CD4-positive, alpha-beta memory T cell (primary cell): ENCODE data around the gene CHST11. TPM values are rescaled to one million over a fixed set of nuclear protein-coding genes. Genes with fewer than 3 reads are reported as not detected.
A peak's percentile ranks its signal among the peaks of the same experiment; 100 is the strongest.
"Not testable (repeated sequence)": the region's sequence is repeated elsewhere in the genome, so short reads cannot be mapped to it uniquely, and the experiment has no call there.

Experiments used
- CTCF ChIA-PET: fragments of 350-600 bp; sonication (Branson Sonifier 250); formaldehyde crosslinking; loops from one replicate; lab custom pipeline; 2021; ENCODE audit warnings: inconsistent platforms; ENCODE audit not compliant: partially characterized antibody; lab: Charles Lee
- POLR2A ChIA-PET: fragments of 350-600 bp; sonication (Branson Sonifier 250); formaldehyde crosslinking; loops from one replicate; lab custom pipeline; 2021; ENCODE audit not compliant: partially characterized antibody; lab: Charles Lee
- DNase-seq, 5 donors: peaks; one replicate each; pipeline versions ENCODE4 v3.0.0 to v3.0.0-alpha.2; 2020 to 2022; ENCODE audit warnings: mixed read lengths in 1 of 5
- H3K27ac ChIP-seq: one replicate; pipeline ENCODE4 v1.7.0; 2013; ENCODE audit warnings: low read depth, low read length
- H3K27me3 ChIP-seq: 2 replicates; pipeline ENCODE4 v1.7.0; 2013; ENCODE audit warnings: mild to moderate bottlenecking, low read length, moderate library complexity; ENCODE audit not compliant: insufficient read depth
- H3K36me3 ChIP-seq: 2 replicates; pipeline ENCODE4 v1.7.0; 2013; ENCODE audit warnings: mild to moderate bottlenecking, low read length, moderate library complexity; ENCODE audit not compliant: insufficient read depth
- H3K4me1 ChIP-seq: 2 replicates; pipeline ENCODE4 v1.7.0; 2013; ENCODE audit warnings: mild to moderate bottlenecking, low read length, moderate library complexity; ENCODE audit not compliant: insufficient read depth
- H3K4me3 ChIP-seq, 2 donors: one replicate each; pipeline ENCODE4 v1.7.0; 2013; ENCODE audit warnings: low read length in 2 of 2, mild to moderate bottlenecking in 1 of 2
- H3K9me3 ChIP-seq, 2 donors: one replicate each; pipeline ENCODE4 v1.7.0; 2013; ENCODE audit warnings: low read length in 2 of 2, control low read depth in 1 of 2; ENCODE audit not compliant: control insufficient read depth in 1 of 2
- H3K27ac Mint-ChIP-seq, 7 donors: one replicate each; pipeline ENCODE4 v1.8.0; 2020 to 2021; ENCODE audit warnings: mixed read lengths in 7 of 7, mild to moderate bottlenecking in 6 of 7, inconsistent platforms in 3 of 7, moderate library complexity in 3 of 7
- H3K27me3 Mint-ChIP-seq, 2 donors: one replicate each; pipeline ENCODE4 v1.8.0; 2020 to 2021; ENCODE audit warnings: mixed read lengths in 2 of 2
- H3K36me3 Mint-ChIP-seq, 2 donors: one replicate each; pipeline ENCODE4 v1.8.0; 2020 to 2021; ENCODE audit warnings: mixed read lengths in 2 of 2, inconsistent platforms in 1 of 2, mild to moderate bottlenecking in 1 of 2
- H3K4me1 Mint-ChIP-seq, 4 donors: one replicate each; pipeline ENCODE4 v1.8.0; 2020 to 2021; ENCODE audit warnings: mixed read lengths in 4 of 4, mild to moderate bottlenecking in 1 of 4
- H3K4me3 Mint-ChIP-seq, 8 donors: one replicate each; pipeline ENCODE4 v1.8.0; 2020 to 2021; ENCODE audit warnings: mixed read lengths in 8 of 8, mild to moderate bottlenecking in 7 of 8, moderate library complexity in 6 of 8, inconsistent platforms in 3 of 8
- H3K9me3 Mint-ChIP-seq, 8 donors: one replicate each; pipeline ENCODE4 v1.8.0; 2020 to 2021; ENCODE audit warnings: mixed read lengths in 8 of 8, mild to moderate bottlenecking in 5 of 8, inconsistent platforms in 3 of 8, moderate library complexity in 1 of 8
- intact Hi-C: fragments of 100-400 bp; cut with micrococcal nuclease; formaldehyde crosslinking; loops from one replicate; pipeline ENCODE4 v1.15.1; 2023
- polyA plus RNA-seq, 2 donors: library from polyadenylated mRNA; unstranded; fragments of 300-500 nt; fragmentation: Illumina TruSeq; gene quantifications; one replicate each; pipeline ENCODE4 v1.2.3, GENCODE V29; 2021
- total RNA-seq, 2 experiments: library from RNA; stranded (reverse); gene quantifications; one replicate each; pipeline ENCODE4 v1.2.3, GENCODE V29; 2021

CHST11 gene
- total and polyA plus RNA-seq, 4 experiments from 2014 or later, result 55.1 to 64.6 (median 59.8) TPM

DNA sequence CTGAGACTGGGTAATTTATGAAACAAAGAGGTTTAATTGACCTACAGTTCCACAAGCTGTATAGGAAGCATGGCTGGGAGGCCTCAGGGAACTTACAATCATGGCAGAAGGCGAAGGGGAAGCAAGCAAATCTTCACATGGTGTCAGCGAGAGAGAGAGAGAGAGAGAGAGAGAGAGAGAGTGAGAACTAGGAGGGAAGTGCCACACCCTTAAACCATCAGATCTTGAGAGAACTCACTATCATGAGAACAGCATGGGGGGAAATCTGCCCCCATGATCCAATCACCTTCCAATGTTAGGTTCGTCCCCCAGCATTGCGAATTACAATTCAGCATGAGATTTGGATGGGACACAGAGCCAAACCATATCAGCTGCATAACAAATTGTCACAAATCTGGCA is 96.7 kb downstream of the CHST11 start:
- no peaks in the 10 kb centered on the region for H3K27me3 Mint-ChIP-seq
- Histone ChIP-seq H3K27ac (no peak overlapping the region), H3K9me3 (no peaks in the 10 kb centered on the region), H3K27me3 (no peaks in the 10 kb centered on the region), H3K4me1 (peaks cover 58% of the 10 kb centered on the region), H3K36me3 (no peaks in the 10 kb centered on the region), H3K4me3 (no peak overlapping the region)
- DNase-seq, result no peak
- intact Hi-C loops, result loop anchor here (5.0 kb wide), 1 partner anchor 96 kb away; the partner anchor contains the start of gene CHST11
- H3K4me1 Mint-ChIP-seq, result peaks cover 55 to 97% (median 70%) of the 10 kb centered on the region in 4 donors
- CTCF ChIA-PET, result interaction anchor here (0.8 to 1.2 kb wide), 3 partner anchors 22 to 172 kb away, joined by 3 to 5 read pairs (median 3); no protein-coding TSS in a partner anchor
- H3K36me3 Mint-ChIP-seq, result peaks cover 2 to 23% of the 10 kb centered on the region in 2 donors
- POLR2A ChIA-PET, result no interaction called here
- H3K4me3 Mint-ChIP-seq, result peak overlapping the region in 5 of 8 donors; percentile 3 to 57 (median 8)
- H3K9me3 Mint-ChIP-seq, result peaks cover 0 to 7% (median 0%) of the 10 kb centered on the region in 8 donors
- H3K27ac Mint-ChIP-seq, result peak overlapping the region in 5 of 7 donors; percentile 2 to 85 (median 39)

DNA sequence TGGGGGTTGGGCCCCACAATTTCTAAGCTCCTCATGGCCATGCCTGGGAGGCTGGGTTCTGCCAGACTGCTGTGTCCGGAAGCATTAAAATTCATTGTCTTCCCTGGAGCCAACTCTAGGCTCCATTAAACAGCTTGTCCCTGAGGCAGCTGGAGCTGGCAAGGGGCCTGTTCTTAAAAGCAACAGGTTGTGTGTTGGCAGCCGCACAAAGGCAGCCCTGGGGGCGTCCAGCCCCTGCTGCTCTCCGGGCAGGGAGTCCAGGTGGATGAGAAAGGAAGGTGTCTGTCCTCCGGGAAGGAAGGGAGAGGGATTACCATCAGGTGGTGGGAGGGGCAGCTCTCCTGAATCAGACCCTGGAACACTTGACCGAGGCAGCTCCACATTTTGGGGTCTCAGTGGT is 98.9 kb downstream of the CHST11 start:
- Histone ChIP-seq H3K27me3 (no peaks in the 10 kb centered on the region), H3K4me3 (no peak overlapping the region), H3K4me1 (peaks cover 45% of the 10 kb centered on the region), H3K9me3 (no peaks in the 10 kb centered on the region), H3K27ac (no peak overlapping the region), H3K36me3 (no peaks in the 10 kb centered on the region)
- intact Hi-C loops, result no loop called here
- CTCF ChIA-PET, result interaction anchor here (1.2 kb wide), 1 partner anchor 174 kb away, joined by 6 read pairs; no protein-coding TSS in a partner anchor
- Mint-ChIP-seq H3K27me3 (no peaks in the 10 kb centered on the region), H3K4me3 (no peak overlapping the region), H3K36me3 (peaks cover 10 to 28% of the 10 kb centered on the region in 2 donors), H3K27ac (peak overlapping the region in 3 of 7 donors; percentile 30 to 66 (median 60)), H3K9me3 (peaks cover 0 to 7% (median 0%) of the 10 kb centered on the region in 8 donors), H3K4me1 (peaks cover 51 to 92% (median 64%) of the 10 kb centered on the region in 4 donors)
- POLR2A ChIA-PET, result interaction anchor here (1.3 kb wide), 1 partner anchor 14 kb away, joined by 5 read pairs; no protein-coding TSS in a partner anchor
- no peak for DNase-seq

DNA sequence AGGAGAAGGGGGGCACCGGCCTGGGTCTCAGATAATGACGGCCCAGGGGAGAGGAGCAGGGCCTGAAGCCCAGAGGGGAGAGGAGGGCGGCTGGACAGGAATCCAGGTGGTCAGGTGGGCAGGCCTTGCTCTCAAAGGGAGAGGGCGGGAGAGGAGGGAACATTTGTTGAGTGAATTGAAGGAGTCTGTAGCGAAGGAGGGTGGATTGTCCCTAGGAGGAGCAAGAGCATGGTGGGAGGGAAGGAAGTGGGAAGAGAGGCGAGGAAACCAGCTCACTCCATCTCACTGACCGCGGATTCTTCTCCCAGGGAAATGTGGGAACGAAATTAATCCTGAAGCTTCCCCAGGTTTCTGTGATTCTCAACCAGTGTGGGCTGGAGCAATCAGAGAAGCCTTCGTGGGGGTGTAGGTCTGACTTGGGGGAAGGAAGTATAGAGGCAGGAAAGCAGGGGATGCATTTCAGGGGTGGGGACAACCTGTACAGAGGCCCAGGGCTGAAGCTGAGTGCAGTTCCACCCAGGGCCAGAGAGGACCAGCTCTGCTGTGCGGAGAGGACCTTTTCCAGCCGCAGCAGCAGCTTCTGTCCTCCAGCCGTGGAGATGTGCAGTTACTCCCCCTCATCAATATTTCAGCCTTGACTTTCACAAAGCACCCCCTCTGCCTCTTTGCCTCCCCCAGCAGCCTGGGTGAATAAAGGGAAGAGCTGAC is 100.9 kb downstream of the CHST11 start:
- H3K27me3 Mint-ChIP-seq, result no peaks in the 10 kb centered on the region
- intact Hi-C loops, result no loop called here
- H3K27ac Mint-ChIP-seq, result peak overlapping the region in 1 of 7 donors; percentile 80
- POLR2A ChIA-PET, result interaction anchor here (1.2 to 1.6 kb wide), 2 partner anchors 11 to 80 kb away, joined by 3 read pairs; no protein-coding TSS in a partner anchor
- Histone ChIP-seq H3K4me3 (no peak overlapping the region), H3K27ac (no peak overlapping the region), H3K27me3 (no peaks in the 10 kb centered on the region), H3K4me1 (peaks cover 30% of the 10 kb centered on the region), H3K36me3 (no peaks in the 10 kb centered on the region), H3K9me3 (no peaks in the 10 kb centered on the region)
- DNase-seq, result no peak
- H3K9me3 Mint-ChIP-seq, result peaks cover 0 to 5% (median 0%) of the 10 kb centered on the region in 8 donors
- peaks cover 39 to 78% (median 54%) of the 10 kb centered on the region in 4 donors for H3K4me1 Mint-ChIP-seq
- CTCF ChIA-PET, result no interaction called here
- no peak overlapping the region for H3K4me3 Mint-ChIP-seq
- H3K36me3 Mint-ChIP-seq, result peaks cover 10 to 25% of the 10 kb centered on the region in 2 donors

DNA sequence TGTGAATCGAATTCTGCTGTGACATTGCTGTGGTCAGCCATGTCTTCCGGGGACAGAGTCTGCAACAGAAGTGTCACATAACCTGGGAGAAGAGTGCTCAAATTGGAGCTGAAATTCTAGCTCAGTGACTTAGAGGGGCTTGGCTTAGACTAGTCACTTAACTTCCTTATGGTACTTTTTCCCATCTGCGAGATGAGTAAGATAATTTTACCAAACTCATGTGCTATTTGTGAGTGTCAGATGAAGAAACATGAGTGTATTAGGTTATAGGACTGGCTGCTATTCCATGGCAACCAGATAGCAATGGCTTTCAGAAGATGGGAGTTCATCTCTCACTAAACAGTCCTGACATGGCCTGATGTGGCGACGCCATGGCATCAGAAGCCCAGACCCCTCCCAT is 104.1 kb downstream of the CHST11 start:
- Mint-ChIP-seq H3K4me3 (no peak overlapping the region), H3K4me1 (peaks cover 29 to 73% (median 44%) of the 10 kb centered on the region in 4 donors), H3K36me3 (peaks cover 30 to 35% of the 10 kb centered on the region in 2 donors), H3K27me3 (no peaks in the 10 kb centered on the region), H3K9me3 (peaks cover 2 to 11% (median 8%) of the 10 kb centered on the region in 8 donors), H3K27ac (peak overlapping the region in 3 of 7 donors; percentile 31 to 65 (median 42))
- Histone ChIP-seq H3K27ac (no peak overlapping the region), H3K27me3 (no peaks in the 10 kb centered on the region), H3K4me3 (no peak overlapping the region), H3K9me3 (no peaks in the 10 kb centered on the region), H3K4me1 (peaks cover 5% of the 10 kb centered on the region), H3K36me3 (no peaks in the 10 kb centered on the region)
- CTCF ChIA-PET, result interaction anchor here (1.1 to 1.5 kb wide), 2 partner anchors 8 to 179 kb away, joined by 3 to 4 read pairs; no protein-coding TSS in a partner anchor
- no peak for DNase-seq
- intact Hi-C loops, result no loop called here
- POLR2A ChIA-PET, result interaction anchor here (0.9 kb wide), 1 partner anchor 26 kb away, joined by 3 read pairs; no protein-coding TSS in a partner anchor

DNA sequence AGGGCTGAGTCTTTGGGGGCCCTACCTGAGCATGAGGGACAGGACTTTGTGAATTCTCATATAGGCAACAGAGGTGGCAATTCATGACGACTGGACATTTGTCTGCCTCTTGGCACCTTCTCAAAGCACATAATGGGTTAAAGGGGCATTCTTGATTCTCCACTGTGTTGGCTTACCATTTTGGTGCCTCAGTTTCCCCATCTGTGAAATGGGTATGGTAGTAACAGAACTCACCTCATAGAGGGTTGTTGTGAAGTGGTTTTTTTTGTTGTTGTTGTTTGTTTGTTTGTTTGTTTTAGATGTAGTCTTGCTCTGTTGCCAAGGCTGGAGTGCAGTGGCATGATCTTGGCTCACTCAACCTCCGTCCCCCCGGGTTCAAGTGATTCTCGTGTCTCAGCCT is 106.0 kb downstream of the CHST11 start:
- Histone ChIP-seq H3K27me3 (no peaks in the 10 kb centered on the region), H3K9me3 (no peaks in the 10 kb centered on the region), H3K27ac (no peak overlapping the region), H3K4me3 (no peak overlapping the region), H3K4me1 (peaks cover 22% of the 10 kb centered on the region), H3K36me3 (no peaks in the 10 kb centered on the region)
- peak overlapping the region in 3 of 7 donors; percentile 32 to 61 (median 46) for H3K27ac Mint-ChIP-seq
- peaks cover 2 to 13% (median 9%) of the 10 kb centered on the region in 8 donors for H3K9me3 Mint-ChIP-seq
- no peaks in the 10 kb centered on the region for H3K27me3 Mint-ChIP-seq
- H3K4me1 Mint-ChIP-seq, result peaks cover 41 to 73% (median 52%) of the 10 kb centered on the region in 4 donors
- no peak overlapping the region for H3K4me3 Mint-ChIP-seq
- intact Hi-C loops, result no loop called here
- CTCF ChIA-PET, result no interaction called here
- H3K36me3 Mint-ChIP-seq, result peaks cover 35 to 46% of the 10 kb centered on the region in 2 donors
- DNase-seq, result no peak
- POLR2A ChIA-PET, result interaction anchor here (0.8 kb wide), 1 partner anchor 16 kb away, joined by 3 read pairs; no protein-coding TSS in a partner anchor

DNA sequence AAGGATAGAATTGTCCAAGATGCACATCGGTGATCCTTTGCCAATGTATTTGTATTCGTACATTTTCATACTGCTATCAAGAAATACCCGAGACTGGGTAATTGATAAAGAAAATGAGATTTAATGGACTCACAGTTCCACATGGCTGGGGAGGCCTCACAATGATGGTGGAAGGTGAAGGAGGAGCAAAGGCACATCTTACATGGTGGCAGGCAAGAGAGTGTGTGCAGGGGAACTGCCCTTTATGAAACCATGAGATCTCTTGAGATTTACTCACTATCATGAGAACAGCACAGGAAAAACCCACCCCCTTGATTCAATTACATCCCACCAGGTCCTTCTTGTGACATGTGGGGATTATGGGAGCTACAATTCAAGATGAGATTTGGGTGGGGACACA is 107.9 kb downstream of the CHST11 start:
- peak overlapping the region in 2 of 8 donors; percentile 42 to 51 for H3K4me3 Mint-ChIP-seq
- POLR2A ChIA-PET, result interaction anchor here (0.6 kb wide), 1 partner anchor 128 kb away, joined by 3 read pairs; no protein-coding TSS in a partner anchor
- H3K27ac ChIP-seq, H3K36me3 ChIP-seq, CTCF ChIA-PET, DNase-seq, H3K9me3 ChIP-seq, H3K27me3 Mint-ChIP-seq, H3K27me3 ChIP-seq, H3K4me3 ChIP-seq: not testable (repeated sequence)
- H3K36me3 Mint-ChIP-seq, result peaks cover 33 to 45% of the 10 kb centered on the region in 2 donors
- H3K4me1 Mint-ChIP-seq, result peaks cover 54 to 80% (median 67%) of the 10 kb centered on the region in 4 donors
- intact Hi-C loops, result loop anchor here (5.0 kb wide), 1 partner anchor 38 kb away; no protein-coding TSS in a partner anchor
- peaks cover 41% of the 10 kb centered on the region for H3K4me1 ChIP-seq
- H3K9me3 Mint-ChIP-seq, result peaks cover 2 to 13% (median 9%) of the 10 kb centered on the region in 8 donors
- peak overlapping the region in 5 of 7 donors; percentile 25 to 88 (median 42) for H3K27ac Mint-ChIP-seq
